ENCODE data around the gene TSPAN14. TPM values are rescaled to one million over a fixed set of nuclear protein-coding genes. Genes with fewer than 3 reads are reported as not detected.
A peak's percentile ranks its signal among the peaks of the same experiment; 100 is the strongest.

The TSPAN14 gene
- total RNA-seq, 1 experiment from 2014 or later: 46.8 TPM

- no peak for TF ChIP-seq CTCF (conservative IDR thresholded peaks at IDR 0.05)
- no peaks in the 10 kb centered on the region for H3K79me1 ChIP-seq (ENCODE audit: insufficient read depth, low read depth, low read length, poor library complexity, severe bottlenecking)
- H3K36me3 Mint-ChIP-seq (ENCODE audit: insufficient read depth in 1 of 3, low read depth in 3 of 3): peaks cover 2 to 15% (median 3%) of the 10 kb centered on the region in 3 experiments; a peak in 5 of 7 replicates
- no peak overlapping the region for H3K23ac ChIP-seq (ENCODE audit: insufficient read length, low read depth, low read length)
- H3K27me3 Mint-ChIP-seq (ENCODE audit: low read depth): peaks cover 31% of the 10 kb centered on the region
- H3K27ac ChIP-seq (ENCODE audit: insufficient read length, low read depth, low read length): no peak overlapping the region
- H2AK5ac ChIP-seq (ENCODE audit: insufficient read length, low read length): no peak overlapping the region
- H4K20me1 ChIP-seq (ENCODE audit: control insufficient read depth, insufficient read depth, insufficient read length): no peaks in the 10 kb centered on the region
- H3K27me3 ChIP-seq (ENCODE audit: insufficient read depth, low read length): no peaks in the 10 kb centered on the region; the same call in 1 of the 2 replicates
- peaks cover 8% of the 10 kb centered on the region for H3K23me2 ChIP-seq (ENCODE audit: insufficient read length, low read depth, low read length, poor library complexity, severe bottlenecking)
- H4K5ac ChIP-seq (ENCODE audit: insufficient read length, low read depth, low read length): no peak overlapping the region
- no peak overlapping the region for H4K91ac ChIP-seq (ENCODE audit: insufficient read length, low read depth, low read length)
- H2AFZ ChIP-seq (ENCODE audit: low read length): no peak overlapping the region
- no peaks in the 10 kb centered on the region for H3K9me3 Mint-ChIP-seq
- H2BK12ac ChIP-seq (ENCODE audit: insufficient read length, low read depth, low read length): no peak overlapping the region
- peak overlapping the region in 1 of 3 experiments; percentile 20; a peak in 1 of 7 replicates for H3K27ac Mint-ChIP-seq
- H3K18ac ChIP-seq (ENCODE audit: insufficient read length, low read depth, low read length): no peak overlapping the region
- DNase-seq: no peak
- no peak overlapping the region for H3K4me2 ChIP-seq (ENCODE audit: insufficient read depth, insufficient read length, low read length)
- no peak overlapping the region for H3K4me3 Mint-ChIP-seq
- H3K4me1 Mint-ChIP-seq: peaks cover 59 to 68% of the 10 kb centered on the region in 2 experiments
- no peaks in the 10 kb centered on the region for H3K9me3 ChIP-seq (ENCODE audit: control insufficient read depth, low read depth, low read length)
- H3K79me2 ChIP-seq (ENCODE audit: insufficient read depth, low read length): peaks cover 4% of the 10 kb centered on the region; the same call in 1 of the 2 replicates
- H2BK5ac ChIP-seq (ENCODE audit: insufficient read length, low read length): no peak overlapping the region
- H3K4me1 ChIP-seq (ENCODE audit: insufficient read depth, low read length): no peaks in the 10 kb centered on the region; the same call in 1 of the 2 replicates
- no peak overlapping the region for H4K8ac ChIP-seq (replicated peaks; ENCODE audit: insufficient read length, low read depth, low read length)
- H2BK120ac ChIP-seq (ENCODE audit: low read depth, low read length, poor library complexity, severe bottlenecking): no peak overlapping the region
- H3K9ac ChIP-seq (ENCODE audit: extremely low read depth, insufficient read length, low read length): no peak overlapping the region
- no CpG with 5 or more reads among the region's 5 CpGs for WGBS (ENCODE audit: extremely low coverage, insufficient read length, low lambda C conversion rate)
- H3K14ac ChIP-seq (ENCODE audit: insufficient read depth, low read length): no peak overlapping the region
- H3T11ph ChIP-seq (ENCODE audit: low read length): no peak overlapping the region
- no peak overlapping the region for H3K56ac ChIP-seq (ENCODE audit: insufficient read length, low read depth, low read length)
- H2BK20ac ChIP-seq (ENCODE audit: low read depth, low read length, poor library complexity, severe bottlenecking): no peak overlapping the region
- H2BK15ac ChIP-seq (ENCODE audit: low read depth, low read length): no peak overlapping the region
- no peak overlapping the region for H3K4ac ChIP-seq (ENCODE audit: low read depth, low read length)
Observed at GRCh38 chr10:80412486-80412885, 41.6 kb upstream of the TSPAN14 start.
